ENCODE measurements around the gene NDRG2.

NDRG2 gene

GRCh38 chr14:21032326-21033132 is 7.7 kb upstream of the NDRG2 start:
- Histone ChIP-seq H3K36me3 (ENCODE audit: insufficient read depth, insufficient read length, low read length) (no peaks in the 10 kb centered on the region), H3K9me3 (ENCODE audit: insufficient read depth, low read length) (no peaks in the 10 kb centered on the region), H3K4me3 (ENCODE audit: insufficient read length, low read depth) (no peak overlapping the region), H3K4me1 (ENCODE audit: insufficient read depth, insufficient read length) (peaks cover 2% of the 10 kb centered on the region), H3K9ac (ENCODE audit: insufficient read length, low read depth) (no peak overlapping the region), H3K27me3 (ENCODE audit: insufficient read depth, insufficient read length) (no peaks in the 10 kb centered on the region)
- no peak for DNase-seq (ENCODE audit: low read depth, low spot score)
- TF ChIP-seq ZNF274 (IDR thresholded peaks at IDR 0.05; ENCODE audit: low read depth, low read length) (no peak), YY1 (IDR thresholded peaks at IDR 0.05; ENCODE audit: insufficient read depth, insufficient read length) (no peak), SUZ12 (IDR thresholded peaks at IDR 0.05; ENCODE audit: extremely low read depth, insufficient read depth, insufficient read length) (no peak)

DNA sequence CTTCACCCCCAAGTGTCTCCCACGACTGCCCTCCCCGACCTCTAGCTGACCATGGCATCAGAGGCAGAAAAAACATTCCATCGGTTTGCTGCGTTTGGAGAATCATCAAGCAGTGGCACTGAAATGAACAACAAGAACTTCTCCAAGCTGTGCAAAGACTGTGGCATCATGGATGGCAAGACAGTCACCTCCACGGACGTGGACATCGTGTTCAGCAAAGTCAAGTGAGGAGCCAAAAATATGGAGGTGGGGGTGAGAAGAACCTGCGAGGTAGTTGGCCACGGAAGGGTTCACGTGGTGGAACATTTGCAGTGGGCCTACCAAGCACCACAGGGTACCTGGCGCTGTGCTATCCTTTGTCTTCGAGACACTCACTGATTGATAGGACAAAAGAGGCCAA is 5.7 kb upstream of the NDRG2 start:
- DNase-seq (ENCODE audit: low read depth, low spot score): no peak
- Histone ChIP-seq H3K36me3 (ENCODE audit: insufficient read depth, insufficient read length, low read length) (no peaks in the 10 kb centered on the region), H3K4me3 (ENCODE audit: insufficient read length, low read depth) (no peak overlapping the region), H3K27me3 (ENCODE audit: insufficient read depth, insufficient read length) (no peaks in the 10 kb centered on the region), H3K4me1 (ENCODE audit: insufficient read depth, insufficient read length) (peaks cover 3% of the 10 kb centered on the region), H3K9ac (ENCODE audit: insufficient read length, low read depth) (no peak overlapping the region), H3K9me3 (ENCODE audit: insufficient read depth, low read length) (no peaks in the 10 kb centered on the region)
- TF ChIP-seq YY1 (IDR thresholded peaks at IDR 0.05; ENCODE audit: insufficient read depth, insufficient read length) (no peak), SUZ12 (IDR thresholded peaks at IDR 0.05; ENCODE audit: extremely low read depth, insufficient read depth, insufficient read length) (no peak), ZNF274 (IDR thresholded peaks at IDR 0.05; ENCODE audit: low read depth, low read length) (no peak)

DNA sequence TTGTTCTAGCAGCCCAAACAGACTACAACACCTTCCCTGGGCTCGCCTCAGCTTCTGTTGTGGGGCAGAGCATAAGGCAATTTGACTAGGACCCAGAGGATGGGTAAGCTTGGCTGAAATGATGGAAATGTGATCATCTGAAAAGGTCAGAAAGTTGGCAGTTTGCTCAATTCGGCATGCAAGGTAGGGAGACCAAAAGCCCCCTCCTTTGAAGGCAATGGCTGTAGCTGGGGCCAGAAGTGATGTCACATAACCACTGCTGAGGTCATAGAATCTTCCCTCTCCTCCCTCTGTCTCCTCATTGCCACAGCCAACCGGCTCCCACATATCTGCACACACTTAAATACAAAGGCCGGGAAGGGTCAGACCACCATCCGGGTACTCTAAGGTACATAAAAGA is 5.1 kb upstream of the NDRG2 start, which contains the start of gene TPPP2:
TSS of gene TPPP2 (plus strand) at position 301 of the 400 bp plus-strand sequence. CDS start 365 bp downstream, outside the sequence.
- H3K4me1 ChIP-seq (ENCODE audit: insufficient read depth, insufficient read length): peaks cover 3% of the 10 kb centered on the region
- no peaks in the 10 kb centered on the region for H3K36me3 ChIP-seq (ENCODE audit: insufficient read depth, insufficient read length, low read length)
- H3K27me3 ChIP-seq (ENCODE audit: insufficient read depth, insufficient read length): no peaks in the 10 kb centered on the region
- H3K9ac ChIP-seq (ENCODE audit: insufficient read length, low read depth): no peak within 1 kb of the TSS
- TF ChIP-seq ZNF274 (IDR thresholded peaks at IDR 0.05; ENCODE audit: low read depth, low read length): no peak
- TF ChIP-seq YY1 (IDR thresholded peaks at IDR 0.05; ENCODE audit: insufficient read depth, insufficient read length): no peak
- H3K4me3 ChIP-seq (ENCODE audit: insufficient read length, low read depth): no peak within 1 kb of the TSS
- no peaks in the 10 kb centered on the region for H3K9me3 ChIP-seq (ENCODE audit: insufficient read depth, low read length)
- DNase-seq (ENCODE audit: low read depth, low spot score): no peak

DNA sequence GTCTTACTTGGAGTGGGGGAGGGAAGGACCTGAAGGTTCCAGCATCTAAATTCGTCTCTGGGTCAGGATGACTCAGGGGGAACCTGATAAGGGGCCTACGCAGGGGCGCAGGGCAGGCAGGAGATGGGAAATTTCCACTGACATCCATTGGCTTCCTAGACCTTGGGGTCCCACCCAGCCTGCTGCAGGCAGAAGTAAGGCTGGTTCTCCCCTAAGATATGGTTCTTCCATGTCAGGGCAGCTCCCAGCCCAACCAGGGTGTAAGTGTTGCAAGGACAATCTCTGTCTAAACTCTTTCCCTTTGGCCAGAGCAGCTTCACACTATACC is 2.1 kb upstream of the NDRG2 start:
- Histone ChIP-seq H3K4me3 (ENCODE audit: insufficient read length, low read depth) (no peak overlapping the region), H3K9me3 (ENCODE audit: insufficient read depth, low read length) (no peaks in the 10 kb centered on the region), H3K27me3 (ENCODE audit: insufficient read depth, insufficient read length) (peaks cover 11% of the 10 kb centered on the region), H3K4me1 (ENCODE audit: insufficient read depth, insufficient read length) (peaks cover 6% of the 10 kb centered on the region), H3K9ac (ENCODE audit: insufficient read length, low read depth) (no peak overlapping the region), H3K36me3 (ENCODE audit: insufficient read depth, insufficient read length, low read length) (no peaks in the 10 kb centered on the region)
- DNase-seq (ENCODE audit: low read depth, low spot score): no peak
- TF ChIP-seq YY1 (IDR thresholded peaks at IDR 0.05; ENCODE audit: insufficient read depth, insufficient read length) (no peak), SUZ12 (IDR thresholded peaks at IDR 0.05; ENCODE audit: extremely low read depth, insufficient read depth, insufficient read length) (no peak), ZNF274 (IDR thresholded peaks at IDR 0.05; ENCODE audit: low read depth, low read length) (no peak)

DNA sequence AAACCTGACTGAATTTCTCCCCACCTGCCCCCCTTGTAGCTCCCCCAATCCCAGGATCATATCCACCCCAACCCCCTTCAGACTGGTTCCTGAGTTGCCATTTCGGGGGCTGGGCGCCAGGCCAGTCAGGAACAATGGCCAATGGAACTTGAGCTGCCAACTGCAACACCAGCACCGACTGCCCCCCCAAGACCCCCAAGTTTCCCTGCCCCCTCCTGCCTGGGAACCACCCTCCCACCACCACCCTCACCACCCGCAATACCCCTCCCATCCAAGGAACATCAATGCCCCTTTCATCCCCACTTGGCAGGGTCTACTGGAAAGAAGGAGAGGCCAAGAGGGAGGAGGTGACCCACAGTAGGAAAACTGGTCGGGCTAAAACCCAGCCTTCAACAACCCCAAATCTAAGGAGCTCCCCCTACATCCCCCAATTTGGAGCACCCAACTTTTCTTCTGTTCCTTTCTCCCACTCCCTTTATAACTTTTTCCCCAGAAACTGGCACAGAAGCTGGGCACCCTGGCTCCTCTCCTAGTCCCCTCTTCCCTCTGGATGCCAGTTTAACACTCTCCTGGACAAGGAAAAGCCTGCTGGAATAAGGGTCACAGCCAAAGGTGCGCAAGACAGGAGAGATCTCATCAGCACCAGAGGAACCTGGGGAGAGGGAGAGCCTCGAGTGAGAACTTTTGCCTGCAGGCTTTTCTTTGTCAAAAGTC is 1.6 kb upstream of the NDRG2 start:
- DNase-seq (ENCODE audit: low read depth, low spot score): no peak
- peaks cover 11% of the 10 kb centered on the region for H3K27me3 ChIP-seq (ENCODE audit: insufficient read depth, insufficient read length)
- no peak for TF ChIP-seq ZNF274 (IDR thresholded peaks at IDR 0.05; ENCODE audit: low read depth, low read length)
- no peak for TF ChIP-seq SUZ12 (IDR thresholded peaks at IDR 0.05; ENCODE audit: extremely low read depth, insufficient read depth, insufficient read length)
- H3K9ac ChIP-seq (ENCODE audit: insufficient read length, low read depth): peak overlapping the region; percentile 72
- H3K4me3 ChIP-seq (ENCODE audit: insufficient read length, low read depth): peak overlapping the region; percentile 40
- H3K9me3 ChIP-seq (ENCODE audit: insufficient read depth, low read length): no peaks in the 10 kb centered on the region
- peaks cover 4% of the 10 kb centered on the region for H3K36me3 ChIP-seq (ENCODE audit: insufficient read depth, insufficient read length, low read length)
- peaks cover 6% of the 10 kb centered on the region for H3K4me1 ChIP-seq (ENCODE audit: insufficient read depth, insufficient read length)

DNA sequence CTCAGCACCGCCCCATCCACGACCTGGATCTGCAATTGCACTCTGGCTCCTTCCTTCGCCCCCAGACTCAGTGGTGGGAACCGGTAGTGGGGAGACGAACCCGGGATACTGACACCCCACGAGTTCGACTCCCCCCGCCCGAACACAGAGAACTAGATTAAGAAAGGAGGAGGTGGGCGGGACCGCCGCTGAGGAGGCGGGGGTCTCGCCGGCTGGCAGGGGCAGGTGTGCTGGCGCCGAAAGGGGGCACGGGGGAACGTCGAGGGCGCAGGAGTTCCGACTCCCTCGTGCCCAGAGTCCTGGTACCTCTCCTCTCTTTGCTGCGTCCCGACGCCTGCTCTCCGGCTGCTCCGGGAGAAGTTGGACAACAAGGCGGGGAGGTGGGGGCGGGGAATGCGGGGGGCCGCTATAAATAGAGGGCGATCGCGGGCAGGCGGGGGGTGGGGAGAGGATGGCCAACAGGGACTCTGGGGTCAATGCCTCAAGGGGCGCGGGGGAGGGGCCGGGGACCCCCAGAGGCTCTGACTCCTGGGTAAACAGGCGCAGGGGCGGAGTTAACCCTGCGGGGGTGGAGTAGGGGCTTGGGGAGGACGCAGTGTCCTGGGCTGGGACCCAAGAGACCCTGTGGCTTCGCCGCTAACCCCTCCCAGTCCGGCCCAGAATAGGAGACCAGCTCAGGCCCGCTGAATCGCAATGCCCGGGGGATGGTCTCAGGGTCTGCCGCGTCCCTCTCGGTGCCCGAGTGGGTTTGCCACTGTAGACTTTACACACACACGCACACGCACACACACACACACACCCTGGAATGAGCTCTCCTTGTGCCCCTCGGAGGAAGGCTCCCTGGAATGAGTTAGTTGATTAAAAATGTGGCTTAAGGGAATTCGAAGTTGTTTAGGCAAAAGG is 761 bp upstream of the NDRG2 start:
- peak overlapping the region; percentile 72 for H3K9ac ChIP-seq (ENCODE audit: insufficient read length, low read depth)
- no peaks in the 10 kb centered on the region for H3K9me3 ChIP-seq (ENCODE audit: insufficient read depth, low read length)
- TF ChIP-seq YY1 (IDR thresholded peaks at IDR 0.05; ENCODE audit: insufficient read depth, insufficient read length) (no peak), ZNF274 (IDR thresholded peaks at IDR 0.05; ENCODE audit: low read depth, low read length) (no peak), SUZ12 (IDR thresholded peaks at IDR 0.05; ENCODE audit: extremely low read depth, insufficient read depth, insufficient read length) (no peak)
- H3K4me1 ChIP-seq (ENCODE audit: insufficient read depth, insufficient read length): peaks cover 6% of the 10 kb centered on the region
- H3K4me3 ChIP-seq (ENCODE audit: insufficient read length, low read depth): peak overlapping the region; percentile 51
- DNase-seq (ENCODE audit: low read depth, low spot score): no peak
- H3K27me3 ChIP-seq (ENCODE audit: insufficient read depth, insufficient read length): peaks cover 11% of the 10 kb centered on the region
- peaks cover 12% of the 10 kb centered on the region for H3K36me3 ChIP-seq (ENCODE audit: insufficient read depth, insufficient read length, low read length)

Measured in NT2/D1 (cell line).